Duodenal mucosa (tissue), 2 donors: ENCODE data around the gene WDFY2.
"Not testable (repeated sequence)": the region's sequence is repeated elsewhere in the genome, so short reads cannot be mapped to it uniquely, and the experiment has no call there.

Source experiments
- H3K27ac ChIP-seq: one replicate; pipeline ENCODE4 v1.7.0; 2013; ENCODE audit warnings: low read depth, low read length
- H3K27me3 ChIP-seq, 2 donors: one replicate each; pipeline ENCODE4 v1.7.0; 2013; ENCODE audit warnings: low read length in 2 of 2, control low read depth in 1 of 2; ENCODE audit not compliant: insufficient read depth in 2 of 2, control insufficient read depth in 1 of 2
- H3K36me3 ChIP-seq, 2 donors: one replicate each; pipeline ENCODE4 v1.7.0; 2013; ENCODE audit warnings: low read length in 2 of 2, control low read depth in 1 of 2; ENCODE audit not compliant: insufficient read depth in 2 of 2, control insufficient read depth in 1 of 2
- H3K4me1 ChIP-seq, 2 donors: one replicate each; pipeline ENCODE4 v1.7.0; 2013; ENCODE audit warnings: low read length in 2 of 2, control low read depth in 1 of 2; ENCODE audit not compliant: insufficient read depth in 2 of 2, control insufficient read depth in 1 of 2
- H3K4me3 ChIP-seq, 2 donors: one replicate each; pipeline ENCODE4 v1.7.0; 2013; ENCODE audit warnings: low read length in 2 of 2, low read depth in 1 of 2
- H3K9ac ChIP-seq, 2 donors: one replicate each; pipeline ENCODE4 v1.7.0; 2013; ENCODE audit warnings: low read length in 2 of 2, low read depth in 1 of 2
- H3K9me3 ChIP-seq, 2 donors: one replicate each; pipeline ENCODE4 v1.7.0; 2013; ENCODE audit warnings: low read length in 2 of 2, control low read depth in 1 of 2; ENCODE audit not compliant: control insufficient read depth in 1 of 2

Gene WDFY2

DNA sequence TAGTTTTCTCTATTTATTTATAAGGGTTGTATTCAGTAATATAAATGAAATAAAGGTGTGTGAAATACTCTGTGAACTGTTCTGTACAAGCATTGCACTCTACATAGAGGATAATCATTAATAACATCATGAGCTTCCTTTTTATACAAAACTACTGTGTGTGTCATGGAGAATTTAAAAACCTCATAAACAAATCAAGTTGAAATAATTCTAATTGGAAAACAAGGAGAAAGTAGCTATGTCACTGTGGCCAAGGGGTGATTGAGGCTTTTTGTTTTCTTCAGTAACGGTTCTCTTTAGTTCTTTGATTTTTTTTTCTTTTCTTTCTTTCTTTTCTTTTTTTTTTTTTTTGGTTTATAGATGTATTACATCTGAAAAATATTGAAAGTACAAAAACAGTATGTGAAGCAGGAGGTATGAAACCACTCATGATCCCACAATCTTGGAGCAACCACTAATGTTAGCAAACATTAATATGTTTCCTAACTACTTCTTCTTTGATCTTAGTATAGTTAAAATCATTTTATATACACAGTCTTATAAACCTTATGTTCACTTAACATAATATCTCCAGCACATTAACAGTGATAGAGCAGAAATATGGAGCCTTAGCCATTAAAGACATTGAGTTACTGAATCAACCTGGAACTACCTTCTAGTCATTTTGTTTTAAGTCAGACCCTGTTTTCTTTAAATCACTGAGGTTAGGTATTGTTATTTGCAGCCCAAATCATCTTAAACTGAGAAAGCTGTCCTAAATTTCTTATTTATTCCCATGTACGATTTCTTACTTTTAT lies 45.4 kb downstream of the WDFY2 start:
- no peak overlapping the region for H3K27ac ChIP-seq

DNA sequence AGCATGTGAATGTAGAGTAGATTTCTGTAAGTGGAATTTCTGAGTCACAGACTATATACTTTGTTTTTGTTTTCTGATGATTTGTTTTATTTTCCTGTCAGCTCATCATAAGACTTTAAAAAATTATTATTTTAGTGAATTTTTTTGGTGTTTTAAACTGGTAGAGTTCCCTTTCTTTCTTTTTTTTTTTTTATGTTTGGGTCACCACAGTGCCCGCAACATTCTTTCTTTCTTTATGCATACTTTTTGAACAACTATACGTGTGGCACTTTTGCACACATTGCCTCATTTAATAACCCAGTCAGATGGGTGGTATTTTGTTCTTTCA lies 46.0 kb downstream of the WDFY2 start:
- H3K9me3 ChIP-seq: no peaks in the 10 kb centered on the region
- no peak overlapping the region for H3K9ac ChIP-seq
- no peaks in the 10 kb centered on the region for H3K27me3 ChIP-seq
- H3K4me3 ChIP-seq: no peak overlapping the region
- peaks cover 0 to 9% of the 10 kb centered on the region in 2 donors for H3K4me1 ChIP-seq
- no peaks in the 10 kb centered on the region for H3K36me3 ChIP-seq
- H3K27ac ChIP-seq: no peak overlapping the region

More for the DNA sequence above, 45.4 kb downstream of the WDFY2 start:
- Histone ChIP-seq H3K27me3 (no peaks in the 10 kb centered on the region), H3K4me3 (no peak overlapping the region), H3K4me1 (peaks cover 0 to 8% of the 10 kb centered on the region in 2 donors), H3K36me3 (no peaks in the 10 kb centered on the region), H3K9me3 (no peaks in the 10 kb centered on the region), H3K9ac (no peak overlapping the region)

DNA sequence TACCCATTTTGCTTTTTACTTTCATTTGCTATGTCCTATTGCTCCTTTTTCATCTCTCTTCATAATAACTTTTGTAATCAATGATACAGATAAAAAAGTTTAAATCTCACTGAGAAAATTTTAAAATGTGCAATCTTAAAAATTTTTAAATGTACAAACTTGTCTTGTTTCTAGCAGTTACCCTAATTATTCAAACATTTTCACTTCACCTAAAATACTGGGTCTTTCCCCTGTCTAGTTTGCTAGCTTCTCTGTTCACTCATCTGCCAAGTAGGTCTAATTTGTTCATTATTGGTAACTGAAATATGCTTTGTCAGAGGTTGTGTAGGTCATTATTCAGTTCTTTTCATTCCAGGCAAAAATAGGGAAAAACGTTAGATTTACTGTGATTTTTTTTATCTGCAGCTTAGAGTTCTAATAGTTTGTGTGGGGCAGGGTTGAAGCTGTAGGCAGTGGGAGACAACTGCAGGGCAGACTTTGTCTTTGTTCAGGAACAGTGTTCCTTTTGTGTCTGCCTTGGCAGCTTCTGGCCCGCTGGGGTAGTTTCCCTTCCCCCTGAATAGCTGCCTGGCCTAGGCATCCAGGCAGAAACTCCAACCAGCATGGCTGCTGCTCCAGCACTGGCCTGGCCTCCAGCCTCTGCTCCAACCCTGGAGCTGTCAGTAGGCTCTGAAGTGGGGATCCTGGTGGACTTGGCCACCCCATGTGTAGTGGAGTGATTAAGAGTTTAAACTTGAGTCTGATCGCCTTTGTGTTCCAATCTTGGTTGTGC lies 48.5 kb downstream of the WDFY2 start:
- H3K9me3 ChIP-seq: no peaks in the 10 kb centered on the region
- no peak overlapping the region for H3K9ac ChIP-seq
- H3K4me1 ChIP-seq: peaks cover 0 to 15% of the 10 kb centered on the region in 2 donors
- H3K27ac ChIP-seq: no peak overlapping the region
- no peaks in the 10 kb centered on the region for H3K36me3 ChIP-seq
- no peaks in the 10 kb centered on the region for H3K27me3 ChIP-seq
- H3K4me3 ChIP-seq: no peak overlapping the region

- no peaks in the 10 kb centered on the region for H3K9me3 ChIP-seq
- H3K27ac ChIP-seq: no peak overlapping the region
- H3K4me1 ChIP-seq: peaks cover 0 to 15% of the 10 kb centered on the region in 2 donors
- no peaks in the 10 kb centered on the region for H3K27me3 ChIP-seq
- H3K36me3 ChIP-seq: no peaks in the 10 kb centered on the region
- no peak overlapping the region for H3K4me3 ChIP-seq
- H3K9ac ChIP-seq: no peak overlapping the region
Observed at GRCh38 chr13:51635137-51635878, 51.0 kb downstream of the WDFY2 start.

GRCh38 chr13:51636349-51636890 lies 52.2 kb downstream of the WDFY2 start:
- no peak overlapping the region for H3K4me3 ChIP-seq
- H3K27ac ChIP-seq: no peak overlapping the region
- H3K9me3 ChIP-seq: no peaks in the 10 kb centered on the region
- no peaks in the 10 kb centered on the region for H3K36me3 ChIP-seq
- H3K9ac ChIP-seq: no peak overlapping the region
- H3K27me3 ChIP-seq: no peaks in the 10 kb centered on the region
- peaks cover 0 to 15% of the 10 kb centered on the region in 2 donors for H3K4me1 ChIP-seq

- Histone ChIP-seq H3K4me3 (no peak overlapping the region), H3K27ac (no peak overlapping the region), H3K36me3 (no peaks in the 10 kb centered on the region), H3K4me1 (peaks cover 0 to 11% of the 10 kb centered on the region in 2 donors), H3K9ac (no peak overlapping the region), H3K9me3 (no peaks in the 10 kb centered on the region), H3K27me3 (no peaks in the 10 kb centered on the region)
Observed at GRCh38 chr13:51637852-51638215, 53.6 kb downstream of the WDFY2 start.

GRCh38 chr13:51638216-51638871 lies 54.1 kb downstream of the WDFY2 start:
- H3K27me3 ChIP-seq: no peaks in the 10 kb centered on the region
- H3K4me3 ChIP-seq: no peak overlapping the region
- H3K27ac ChIP-seq: no peak overlapping the region
- H3K4me1 ChIP-seq: peaks cover 1 to 8% of the 10 kb centered on the region in 2 donors
- H3K9ac ChIP-seq: no peak overlapping the region
- no peaks in the 10 kb centered on the region for H3K36me3 ChIP-seq
- H3K9me3 ChIP-seq: no peaks in the 10 kb centered on the region

GRCh38 chr13:51639171-51639570 lies 54.9 kb downstream of the WDFY2 start:
- peaks cover 8 to 10% of the 10 kb centered on the region in 2 donors for H3K4me1 ChIP-seq
- no peaks in the 10 kb centered on the region for H3K36me3 ChIP-seq

DNA sequence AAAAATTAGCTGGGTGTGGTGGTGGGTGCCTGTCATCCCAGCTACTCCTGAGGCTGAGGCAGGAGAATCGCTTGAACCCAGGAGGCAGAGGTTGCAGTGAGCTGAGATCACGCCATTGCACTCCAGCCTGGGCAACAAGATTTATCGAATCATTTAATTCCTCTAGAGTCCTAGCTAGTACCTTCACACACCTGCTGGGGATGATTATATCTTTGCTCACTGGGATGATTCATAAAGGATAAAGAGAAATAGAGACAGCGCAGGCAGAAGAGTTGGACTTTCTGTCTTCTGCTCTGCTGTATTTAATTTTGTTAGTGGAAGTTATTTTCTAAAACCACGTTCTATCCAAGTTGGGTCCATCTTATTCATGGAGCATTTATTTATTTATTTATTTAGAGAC lies 56.4 kb downstream of the WDFY2 start:
- not testable (repeated sequence) for H3K9me3 ChIP-seq, H3K27ac ChIP-seq, H3K4me3 ChIP-seq, H3K36me3 ChIP-seq, H3K9ac ChIP-seq, H3K27me3 ChIP-seq
- peaks cover 16 to 17% of the 10 kb centered on the region in 2 donors for H3K4me1 ChIP-seq

More at GRCh38 chr13:51639171-51639570, 54.9 kb downstream of the WDFY2 start:
- Histone ChIP-seq H3K27ac (no peak overlapping the region), H3K27me3 (no peaks in the 10 kb centered on the region), H3K9me3 (no peaks in the 10 kb centered on the region), H3K9ac (no peak overlapping the region), H3K4me3 (no peak overlapping the region)
